Esophagus (tissue), 2 donors: ENCODE data around the gene ANKS1B. TPM values are rescaled to one million over a fixed set of nuclear protein-coding genes. Genes with fewer than 3 reads are reported as not detected.

Source experiments
- H3K27ac ChIP-seq, 2 donors: one replicate each; pipeline ENCODE4 v1.5.1; 2013; ENCODE audit warnings: low read depth in 2 of 2, mild to moderate bottlenecking in 2 of 2, inconsistent platforms in 1 of 2, low read length in 1 of 2, moderate library complexity in 1 of 2
- H3K27me3 ChIP-seq, 2 donors: one replicate each; pipeline ENCODE4 v1.6.1; 2013; ENCODE audit warnings: low read length in 2 of 2, control low read depth in 1 of 2, mild to moderate bottlenecking in 1 of 2; ENCODE audit not compliant: insufficient read depth in 2 of 2, control insufficient read depth in 1 of 2
- H3K36me3 ChIP-seq, 2 donors: one replicate each; pipeline ENCODE4 v1.6.1; 2013; ENCODE audit warnings: low read length in 1 of 2; ENCODE audit not compliant: control insufficient read depth in 2 of 2, insufficient read depth in 2 of 2
- H3K4me1 ChIP-seq, 2 donors: one replicate each; pipeline ENCODE4 v1.6.1; 2013; ENCODE audit warnings: low read length in 1 of 2; ENCODE audit not compliant: control insufficient read depth in 2 of 2, insufficient read depth in 2 of 2
- H3K4me3 ChIP-seq, 2 donors: one replicate each; pipeline ENCODE4 v1.5.1; 2013; ENCODE audit warnings: low read length in 2 of 2, mild to moderate bottlenecking in 2 of 2, low read depth in 1 of 2, moderate library complexity in 1 of 2
- H3K9me3 ChIP-seq, 2 donors: one replicate each; pipeline ENCODE4 v1.6.1; 2013; ENCODE audit warnings: mild to moderate bottlenecking in 2 of 2, low read depth in 1 of 2, low read length in 1 of 2, moderate library complexity in 1 of 2; ENCODE audit not compliant: control insufficient read depth in 2 of 2, insufficient read depth in 1 of 2
- WGBS, 2 donors: extraction: QIAGEN DNeasy Blood & Tissue Kit; methylation state at CpG; one replicate each; pipeline ENCODE4 v1.1.7; 2013; 5-methylcytosine and 5-hydroxymethylcytosine counted together
- polyA plus RNA-seq, 2 donors: library from polyadenylated mRNA; stranded (reverse); fragments of 200-250 nt; gene quantifications; one replicate each; pipeline ENCODE4 v1.2.3, GENCODE V29; 2013
- donor health status: healthy with polysubstance abuse.
- donor health status: Bipolar disorder and iron deficiency.

ANKS1B gene
- polyA plus RNA-seq, 2 donors: 0.85 to 1.0 TPM

DNA sequence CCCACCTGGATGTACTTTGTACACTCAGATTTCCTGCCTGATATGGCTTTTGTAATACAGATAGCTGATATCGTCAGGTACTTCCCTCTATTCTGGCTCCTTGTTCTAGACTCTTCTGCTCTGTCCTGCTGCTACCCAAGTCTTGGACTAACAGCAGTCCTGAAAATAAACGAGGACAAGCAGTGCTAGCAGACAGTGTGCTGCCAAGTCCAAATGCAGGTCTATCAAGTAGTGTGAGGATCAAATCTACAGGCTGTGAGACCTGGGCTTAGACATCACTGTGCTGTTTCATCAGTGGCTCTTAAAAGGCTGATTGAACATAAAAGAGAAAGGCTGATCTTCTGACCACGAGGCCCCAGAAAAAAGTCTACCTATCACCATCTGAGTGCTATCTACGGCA is 921.6 kb downstream of the ANKS1B start:
- H3K4me1 ChIP-seq: no peaks in the 10 kb centered on the region
- 60 to 74% methylated on average over 4 of the region's 4 CpGs for WGBS, 2 donors

DNA sequence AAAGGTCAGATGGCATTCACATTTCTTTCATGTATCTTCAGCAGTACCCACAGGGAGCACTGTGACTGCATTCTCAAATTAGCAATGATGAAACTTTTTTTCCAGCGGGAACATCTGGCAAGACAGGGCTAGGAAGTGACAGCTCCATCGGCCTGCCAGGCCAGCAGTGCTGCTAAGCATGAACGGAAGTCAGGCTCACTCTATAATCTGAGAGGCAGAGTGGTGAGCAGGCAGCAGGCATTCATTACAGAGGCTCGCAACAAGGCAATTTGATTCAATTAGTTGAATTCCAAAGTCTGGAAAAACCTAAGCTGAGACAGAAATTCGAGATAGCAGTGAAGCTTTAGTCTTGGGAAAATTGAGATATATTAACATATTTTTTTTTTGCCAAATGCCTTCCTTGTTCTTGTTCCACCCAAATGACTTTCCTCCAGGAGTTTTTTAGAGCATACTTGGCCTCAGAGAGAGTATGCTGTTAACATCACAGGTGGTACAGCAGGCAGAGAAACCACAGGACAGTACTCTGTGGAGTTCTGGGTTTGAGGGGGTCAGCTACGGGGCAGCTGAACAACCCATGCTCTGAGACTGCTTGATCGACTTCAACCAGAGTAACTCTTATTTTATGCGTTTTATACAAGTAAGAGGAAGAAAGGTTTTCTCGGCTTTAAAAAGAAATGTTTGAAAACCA is 924.8 kb downstream of the ANKS1B start:
- Histone ChIP-seq H3K4me1 (no peaks in the 10 kb centered on the region), H3K36me3 (no peaks in the 10 kb centered on the region), H3K9me3 (no peaks in the 10 kb centered on the region), H3K27me3 (no peaks in the 10 kb centered on the region), H3K4me3 (no peak overlapping the region), H3K27ac (no peak overlapping the region)
- 63 to 65% methylated on average over 9 of the region's 9 CpGs for WGBS, 2 donors

More for the DNA sequence above, 921.6 kb downstream of the ANKS1B start:
- no peaks in the 10 kb centered on the region for H3K9me3 ChIP-seq
- no peaks in the 10 kb centered on the region for H3K27me3 ChIP-seq
- no peaks in the 10 kb centered on the region for H3K36me3 ChIP-seq
- H3K4me3 ChIP-seq: no peak overlapping the region
- H3K27ac ChIP-seq: no peak overlapping the region

GRCh38 chr12:99057670-99058069 is 927.1 kb downstream of the ANKS1B start:
- Histone ChIP-seq H3K36me3 (no peaks in the 10 kb centered on the region), H3K27ac (no peak overlapping the region), H3K4me3 (no peak overlapping the region), H3K27me3 (no peaks in the 10 kb centered on the region), H3K9me3 (no peaks in the 10 kb centered on the region), H3K4me1 (no peaks in the 10 kb centered on the region)
- 78 to 80% methylated on average over 5 of the region's 5 CpGs for WGBS, 2 donors

DNA sequence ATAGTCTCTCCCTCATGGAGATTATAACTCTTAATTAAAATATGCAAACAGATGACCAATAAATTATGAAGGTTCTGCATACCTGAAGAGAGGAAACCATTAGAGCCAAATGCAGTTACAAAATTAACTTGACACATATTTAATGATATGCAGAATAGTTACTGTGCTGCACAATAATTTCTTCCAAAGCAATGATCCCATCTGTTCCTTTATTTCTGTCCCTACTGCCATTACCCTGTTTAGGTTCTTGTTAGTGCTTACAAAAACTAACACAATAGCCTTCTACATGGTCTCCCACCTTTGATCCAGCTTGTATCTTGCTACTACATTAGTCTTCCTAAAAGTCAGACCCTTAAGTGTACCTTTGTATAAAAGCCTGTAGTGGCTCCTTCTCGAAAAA is 928.5 kb downstream of the ANKS1B start:
- no peaks in the 10 kb centered on the region for H3K27me3 ChIP-seq
- H3K9me3 ChIP-seq: no peaks in the 10 kb centered on the region
- H3K4me3 ChIP-seq: no peak overlapping the region
- WGBS, 2 donors: 90 to 97% methylated on average over 1 of the region's 1 CpG
- H3K4me1 ChIP-seq: no peaks in the 10 kb centered on the region
- H3K36me3 ChIP-seq: no peaks in the 10 kb centered on the region
- no peak overlapping the region for H3K27ac ChIP-seq

DNA sequence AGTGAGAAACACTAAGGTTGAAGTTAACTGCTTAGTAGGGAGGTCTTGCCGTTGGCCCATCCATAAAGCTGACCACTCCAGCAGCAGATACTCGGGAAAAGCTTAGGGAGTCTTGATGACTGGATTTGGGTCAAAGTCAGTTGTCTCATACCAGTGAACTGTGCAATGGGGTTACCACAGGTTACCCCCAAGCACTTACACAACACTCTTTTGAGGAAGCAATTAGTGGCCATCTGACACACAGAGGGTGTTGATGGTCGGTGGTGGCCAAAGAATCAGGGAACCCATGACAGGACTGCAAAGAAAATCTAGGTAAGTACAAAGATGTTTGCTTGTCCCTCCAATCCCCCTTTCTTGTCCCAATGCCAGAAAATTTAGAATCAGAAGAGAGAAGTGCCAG is 929.4 kb downstream of the ANKS1B start:
- H3K27ac ChIP-seq: no peak overlapping the region
- no peaks in the 10 kb centered on the region for H3K9me3 ChIP-seq
- H3K27me3 ChIP-seq: no peaks in the 10 kb centered on the region
- 79 to 84% methylated on average over 3 of the region's 3 CpGs for WGBS, 2 donors
- no peaks in the 10 kb centered on the region for H3K36me3 ChIP-seq
- no peaks in the 10 kb centered on the region for H3K4me1 ChIP-seq
- no peak overlapping the region for H3K4me3 ChIP-seq

GRCh38 chr12:99054601-99055128 is 930.1 kb downstream of the ANKS1B start:
- Histone ChIP-seq H3K36me3 (no peaks in the 10 kb centered on the region), H3K4me1 (no peaks in the 10 kb centered on the region), H3K4me3 (no peak overlapping the region), H3K27me3 (no peaks in the 10 kb centered on the region), H3K27ac (no peak overlapping the region), H3K9me3 (no peaks in the 10 kb centered on the region)
- WGBS, 2 donors: 75 to 81% methylated on average over 1 of the region's 1 CpG

DNA sequence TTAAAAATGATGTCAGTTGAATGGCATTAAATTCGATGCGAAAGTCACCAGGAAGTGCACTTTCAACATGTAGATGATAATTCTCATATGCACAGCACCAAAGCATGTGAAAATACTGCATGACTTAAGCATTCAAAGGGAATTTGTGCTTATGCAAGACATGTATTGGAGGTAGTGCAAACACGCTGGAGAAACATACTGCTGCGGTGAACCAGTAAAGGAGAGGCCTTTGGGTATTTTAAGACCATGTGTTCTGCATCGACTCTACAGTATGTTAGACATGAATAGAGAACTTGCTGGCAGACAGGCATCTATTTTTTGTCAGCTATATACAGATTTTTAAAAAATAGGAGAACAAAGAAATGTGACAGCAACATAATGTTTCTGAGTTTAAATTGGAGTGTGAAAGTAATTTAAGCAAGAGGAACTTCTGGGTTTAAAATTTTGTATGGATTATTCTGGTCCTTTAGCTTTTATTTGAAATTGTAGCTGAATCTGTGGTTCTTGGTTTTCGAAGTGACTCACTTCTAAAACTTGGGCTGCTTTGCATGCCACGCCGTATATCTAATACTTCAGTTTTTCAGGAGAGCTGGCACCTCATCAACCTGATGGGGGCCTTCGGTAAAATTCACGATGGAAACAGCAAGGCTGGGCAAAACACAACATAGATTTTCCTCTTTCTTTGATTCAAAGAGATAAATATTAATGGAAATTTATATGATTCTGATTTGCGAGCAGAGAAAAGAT is 930.9 kb downstream of the ANKS1B start:
- Histone ChIP-seq H3K9me3 (no peaks in the 10 kb centered on the region), H3K27ac (no peak overlapping the region), H3K4me1 (no peaks in the 10 kb centered on the region), H3K27me3 (no peaks in the 10 kb centered on the region), H3K36me3 (no peaks in the 10 kb centered on the region), H3K4me3 (no peak overlapping the region)
- 87 to 88% methylated on average over 11 of the region's 11 CpGs for WGBS, 2 donors

DNA sequence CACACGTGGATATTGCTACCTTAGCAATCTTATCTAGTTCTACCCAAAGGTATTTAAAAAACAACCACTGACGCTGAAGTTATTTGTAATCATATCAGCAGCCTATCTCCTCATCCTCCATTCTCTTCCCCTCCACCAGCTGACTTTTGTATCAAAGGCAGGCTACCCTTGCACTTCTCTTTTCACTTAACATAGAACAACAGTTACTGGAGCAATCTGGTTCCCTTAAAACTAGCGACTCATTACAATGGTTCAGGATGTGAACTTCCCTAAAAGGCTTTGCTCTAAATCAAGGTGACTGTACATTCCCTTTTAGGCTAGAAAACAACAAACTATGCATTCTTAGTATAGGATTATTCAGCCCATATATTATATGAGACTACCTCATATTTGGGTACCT is 935.0 kb downstream of the ANKS1B start:
- 52 to 55% methylated on average over 3 of the region's 3 CpGs for WGBS, 2 donors
- no peaks in the 10 kb centered on the region for H3K9me3 ChIP-seq
- H3K27me3 ChIP-seq: no peaks in the 10 kb centered on the region
- H3K27ac ChIP-seq: no peak overlapping the region
- no peaks in the 10 kb centered on the region for H3K4me1 ChIP-seq
- H3K36me3 ChIP-seq: no peaks in the 10 kb centered on the region
- H3K4me3 ChIP-seq: no peak overlapping the region

DNA sequence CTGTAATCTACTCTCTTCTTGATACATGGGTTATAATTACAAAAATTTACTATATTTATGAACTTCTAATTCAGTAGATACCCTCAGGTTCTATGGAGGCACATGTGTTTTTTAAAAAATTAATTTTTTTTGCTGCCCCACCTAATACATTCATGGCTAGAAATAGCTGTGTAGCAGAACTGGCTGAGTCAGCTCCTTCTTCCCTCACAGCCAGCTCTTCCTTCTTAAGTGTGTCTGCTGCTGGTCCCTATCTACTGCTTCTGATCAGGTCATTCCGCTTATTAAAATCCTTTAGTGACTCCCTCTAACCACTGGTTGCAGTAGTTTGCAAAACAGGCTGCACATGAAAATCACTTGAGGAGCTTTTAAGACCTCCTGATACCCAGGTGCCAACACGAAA is 939.6 kb downstream of the ANKS1B start:
- no peaks in the 10 kb centered on the region for H3K27me3 ChIP-seq
- no peaks in the 10 kb centered on the region for H3K36me3 ChIP-seq
- H3K4me3 ChIP-seq: no peak overlapping the region
- 93 to 96% methylated on average over 2 of the region's 2 CpGs for WGBS, 2 donors
- H3K4me1 ChIP-seq: no peaks in the 10 kb centered on the region
- no peak overlapping the region for H3K27ac ChIP-seq
- no peaks in the 10 kb centered on the region for H3K9me3 ChIP-seq
